ENCODE measurements around the gene EHBP1.

Gene EHBP1

GRCh38 chr2:63044362-63045327 is 339.1 kb downstream of the EHBP1 start:
- Mint-ChIP-seq H3K4me1 (peaks cover 46% of the 10 kb centered on the region), H3K9me3 (peaks cover 8% of the 10 kb centered on the region), H3K4me3 (no peak overlapping the region), H3K27me3 (ENCODE audit: low read depth, poor library complexity) (peaks cover 85% of the 10 kb centered on the region), H3K27ac (no peak overlapping the region), H3K36me3 (ENCODE audit: low read depth) (peaks cover 13% of the 10 kb centered on the region)
- DNase-seq = peak; percentile 16
- no peak for TF ChIP-seq CTCF (IDR thresholded peaks at IDR 0.05)

- H3K27me3 Mint-ChIP-seq (ENCODE audit: low read depth, poor library complexity) = peaks cover 86% of the 10 kb centered on the region
- H3K36me3 Mint-ChIP-seq (ENCODE audit: low read depth) = peaks cover 13% of the 10 kb centered on the region
- peak overlapping the region; percentile 29 for H3K4me3 Mint-ChIP-seq
- peaks cover 8% of the 10 kb centered on the region for H3K9me3 Mint-ChIP-seq
- no peak for TF ChIP-seq CTCF (IDR thresholded peaks at IDR 0.05)
- H3K4me1 Mint-ChIP-seq = peaks cover 57% of the 10 kb centered on the region
- H3K27ac Mint-ChIP-seq = no peak overlapping the region
- DNase-seq = no peak
These were observed 341.0 kb downstream of the EHBP1 start for GRCh38 chr2:63046552-63046951.

- Mint-ChIP-seq H3K4me1 (peaks cover 57% of the 10 kb centered on the region), H3K27ac (no peak overlapping the region), H3K27me3 (ENCODE audit: low read depth, poor library complexity) (peaks cover 86% of the 10 kb centered on the region), H3K4me3 (peak overlapping the region; percentile 29), H3K9me3 (peaks cover 8% of the 10 kb centered on the region), H3K36me3 (ENCODE audit: low read depth) (peaks cover 13% of the 10 kb centered on the region)
- DNase-seq = no peak
- no peak for TF ChIP-seq CTCF (IDR thresholded peaks at IDR 0.05)
These were observed 341.4 kb downstream of the EHBP1 start for GRCh38 chr2:63046961-63047320.

GRCh38 chr2:63047321-63048279 is 342.1 kb downstream of the EHBP1 start:
- Mint-ChIP-seq H3K36me3 (ENCODE audit: low read depth) (peaks cover 13% of the 10 kb centered on the region), H3K4me1 (peaks cover 57% of the 10 kb centered on the region), H3K4me3 (peak overlapping the region; percentile 53), H3K9me3 (peaks cover 8% of the 10 kb centered on the region), H3K27me3 (ENCODE audit: low read depth, poor library complexity) (peaks cover 93% of the 10 kb centered on the region), H3K27ac (no peak overlapping the region)
- TF ChIP-seq CTCF (IDR thresholded peaks at IDR 0.05) = no peak
- peak; percentile 54 for DNase-seq

GRCh38 chr2:63048367-63049171 is 343.1 kb downstream of the EHBP1 start:
- Mint-ChIP-seq H3K27me3 (ENCODE audit: low read depth, poor library complexity) (peaks cover 97% of the 10 kb centered on the region), H3K27ac (no peak overlapping the region), H3K4me1 (peaks cover 56% of the 10 kb centered on the region), H3K4me3 (peak overlapping the region; percentile 53), H3K9me3 (peaks cover 8% of the 10 kb centered on the region), H3K36me3 (ENCODE audit: low read depth) (peaks cover 13% of the 10 kb centered on the region)
- peak; percentile 57 for DNase-seq
- TF ChIP-seq CTCF (IDR thresholded peaks at IDR 0.05) = no peak
